Naive thymus-derived CD4-positive, alpha-beta T cell (primary cell): ENCODE data around the gene GABBR1. TPM values are rescaled to one million over a fixed set of nuclear protein-coding genes. Genes with fewer than 3 reads are reported as not detected.

ENCODE experiments used
- ATAC-seq: fragments of 150-1000 bp; cut with Tn5 transposase; 2 replicates; pipeline ENCODE4 v1.10.0; 2021; ENCODE audit warnings: mild to moderate bottlenecking, moderate library complexity
- CTCF ChIA-PET: fragments of 350-600 bp; sonication (Branson Sonifier 250); formaldehyde crosslinking; loops from one replicate; lab custom pipeline; 2021; ENCODE audit warnings: antibody characterized with exemption; lab: Charles Lee
- POLR2A ChIA-PET: fragments of 350-600 bp; sonication (Branson Sonifier 250); formaldehyde crosslinking; loops from one replicate; lab custom pipeline; 2021; ENCODE audit warnings: antibody characterized with exemption, inconsistent platforms; lab: Charles Lee
- DNase-seq, 9 donors: peaks; one replicate each; pipeline versions ENCODE4 v3.0.0 to v3.0.0-alpha.2; 2020 to 2022; ENCODE audit warnings: mixed read lengths in 1 of 9
- H3K27ac ChIP-seq: one replicate; pipeline ENCODE4 v1.7.0; 2013; ENCODE audit warnings: mild to moderate bottlenecking, low read depth, low read length, moderate library complexity
- H3K27me3 ChIP-seq, 2 donors: one replicate each; pipeline ENCODE4 v1.7.0; 2013; ENCODE audit warnings: low read length in 2 of 2, mild to moderate bottlenecking in 2 of 2, moderate library complexity in 2 of 2; ENCODE audit not compliant: control insufficient read depth in 2 of 2, insufficient read depth in 2 of 2
- H3K36me3 ChIP-seq, 3 experiments: 1 replicate in 2 of 3; 2 replicates in 1 of 3; pipeline ENCODE4 v1.7.0; 2013; ENCODE audit warnings: low read length in 3 of 3, mild to moderate bottlenecking in 3 of 3, moderate library complexity in 1 of 3; ENCODE audit not compliant: insufficient read depth in 3 of 3, control insufficient read depth in 2 of 3
- H3K4me1 ChIP-seq, 2 donors: one replicate each; pipeline ENCODE4 v1.7.0; 2013; ENCODE audit warnings: low read length in 2 of 2, mild to moderate bottlenecking in 2 of 2, moderate library complexity in 1 of 2; ENCODE audit not compliant: control insufficient read depth in 2 of 2, insufficient read depth in 2 of 2
- H3K4me3 ChIP-seq: 2 replicates; pipeline ENCODE4 v1.7.0; 2013; ENCODE audit warnings: mild to moderate bottlenecking, low read length
- H3K9me3 ChIP-seq, 3 experiments: 1 replicate in 2 of 3; 2 replicates in 1 of 3; pipeline ENCODE4 v1.7.0; 2013; ENCODE audit warnings: low read length in 3 of 3; ENCODE audit not compliant: control insufficient read depth in 2 of 3
- H3K27ac Mint-ChIP-seq, 9 donors: one replicate each; pipeline ENCODE4 v1.8.0; 2020 to 2022; ENCODE audit warnings: mixed read lengths in 9 of 9, mild to moderate bottlenecking in 8 of 9, moderate library complexity in 5 of 9, inconsistent platforms in 2 of 9
- H3K27me3 Mint-ChIP-seq, 5 donors: one replicate each; pipeline ENCODE4 v1.8.0; 2021 to 2022; ENCODE audit warnings: mixed read lengths in 5 of 5, mild to moderate bottlenecking in 1 of 5
- H3K36me3 Mint-ChIP-seq, 5 donors: one replicate each; pipeline ENCODE4 v1.8.0; 2020 to 2022; ENCODE audit warnings: mixed read lengths in 5 of 5, mild to moderate bottlenecking in 3 of 5, inconsistent platforms in 1 of 5
- H3K4me1 Mint-ChIP-seq, 7 donors: one replicate each; pipeline ENCODE4 v1.8.0; 2020 to 2022; ENCODE audit warnings: mixed read lengths in 7 of 7, mild to moderate bottlenecking in 3 of 7, inconsistent platforms in 1 of 7
- H3K4me3 Mint-ChIP-seq, 10 donors: one replicate each; pipeline ENCODE4 v1.8.0; 2020 to 2022; ENCODE audit warnings: mild to moderate bottlenecking in 10 of 10, mixed read lengths in 10 of 10, moderate library complexity in 6 of 10, inconsistent platforms in 2 of 10
- H3K9me3 Mint-ChIP-seq, 11 donors: one replicate each; pipeline ENCODE4 v1.8.0; 2020 to 2022; ENCODE audit warnings: mixed read lengths in 11 of 11, mild to moderate bottlenecking in 4 of 11, inconsistent platforms in 1 of 11, moderate library complexity in 1 of 11
- intact Hi-C, 2 donors: fragments of 100-400 bp; cut with micrococcal nuclease; formaldehyde crosslinking; loops; one replicate each; pipeline ENCODE4 v1.15.1; 2023
- polyA plus RNA-seq, 2 donors: library from polyadenylated mRNA; unstranded; fragments of 300-500 nt; fragmentation: Illumina TruSeq; gene quantifications; one replicate each; pipeline ENCODE4 v1.2.3, GENCODE V29; 2021
- total RNA-seq, 6 experiments: library from RNA in 5 of 6; stranded (reverse) in 5 of 6; gene quantifications; 1 replicate in 5 of 6; 2 replicates in 1 of 6; pipeline ENCODE4 v1.2.3 and lab custom pipeline; 2021 to 2026

GABBR1 gene
- total and polyA plus RNA-seq, 7 experiments from 2014 or later = 1.2 to 115 (median 59.9) TPM

GRCh38 chr6:29631860-29632731 is 887 bp downstream of the GABBR1 start:
- H3K4me3 ChIP-seq = peak overlapping the region; percentile 51
- H3K4me3 Mint-ChIP-seq = peak overlapping the region; percentile 77 to 98 (median 91)
- H3K27me3 Mint-ChIP-seq = peaks cover 0 to 62% (median 0%) of the 10 kb centered on the region in 5 donors
- ChIA-PET POLR2A (interaction anchor here (0.6 to 2.6 kb wide), 5 partner anchors 10 to 1491 kb away, joined by 3 to 28 read pairs (median 6); no protein-coding TSS in a partner anchor), CTCF (interaction anchor here (1.5 to 3.6 kb wide), 5 partner anchors 10 to 21 kb away, joined by 9 to 16 read pairs (median 11); no protein-coding TSS in a partner anchor)
- peak overlapping the region; percentile 77 for H3K27ac ChIP-seq
- H3K9me3 ChIP-seq = no peaks in the 10 kb centered on the region
- H3K27ac Mint-ChIP-seq = peak overlapping the region; percentile 7 to 88 (median 77)
- no peaks in the 10 kb centered on the region for H3K27me3 ChIP-seq
- H3K36me3 Mint-ChIP-seq = peaks cover 0 to 14% (median 0%) of the 10 kb centered on the region in 5 donors
- H3K4me1 Mint-ChIP-seq = peaks cover 39 to 59% (median 55%) of the 10 kb centered on the region in 7 donors
- DNase-seq (peak; percentile 40 to 74 (median 59)), ATAC-seq (peak; percentile 69)
- H3K36me3 ChIP-seq = peaks cover 0 to 12% (median 0%) of the 10 kb centered on the region in 3 experiments
- peaks cover 27 to 29% of the 10 kb centered on the region in 2 donors for H3K4me1 ChIP-seq
- peaks cover 0 to 6% (median 0%) of the 10 kb centered on the region in 11 donors for H3K9me3 Mint-ChIP-seq
- intact Hi-C loops = loop anchor here in 1 of 2 donors (5.0 kb wide), 1 partner anchor 120 kb away; no protein-coding TSS in a partner anchor

- peaks cover 0 to 14% (median 0%) of the 10 kb centered on the region in 5 donors for H3K36me3 Mint-ChIP-seq
- H3K4me1 ChIP-seq = peaks cover 27 to 29% of the 10 kb centered on the region in 2 donors
- H3K9me3 Mint-ChIP-seq = peaks cover 0 to 6% (median 0%) of the 10 kb centered on the region in 11 donors
- peaks cover 0 to 63% (median 0%) of the 10 kb centered on the region in 5 donors for H3K27me3 Mint-ChIP-seq
- POLR2A ChIA-PET = interaction anchor here (0.6 to 2.6 kb wide), 6 partner anchors 11 to 1491 kb away, joined by 3 to 28 read pairs (median 4); no protein-coding TSS in a partner anchor
- no peak overlapping the region for H3K27ac ChIP-seq
- DNase-seq (no peak), ATAC-seq (no peak)
- H3K36me3 ChIP-seq = peaks cover 0 to 12% (median 0%) of the 10 kb centered on the region in 3 experiments
- no peaks in the 10 kb centered on the region for H3K9me3 ChIP-seq
- no peaks in the 10 kb centered on the region for H3K27me3 ChIP-seq
- H3K27ac Mint-ChIP-seq = peak overlapping the region in 8 of 9 donors; percentile 51 to 88 (median 78)
- CTCF ChIA-PET = interaction anchor here (2.4 to 2.8 kb wide), 3 partner anchors 11 to 22 kb away, joined by 11 to 13 read pairs (median 11); no protein-coding TSS in a partner anchor
- H3K4me3 ChIP-seq = peak overlapping the region; percentile 51
- peaks cover 45 to 64% (median 60%) of the 10 kb centered on the region in 7 donors for H3K4me1 Mint-ChIP-seq
- intact Hi-C loops = loop anchor here in 1 of 2 donors (5.0 kb wide), 1 partner anchor 121 kb away; no protein-coding TSS in a partner anchor
- H3K4me3 Mint-ChIP-seq = peak overlapping the region; percentile 77 to 98 (median 91)
Measured at GRCh38 chr6:29631209-29631810, 1.7 kb downstream of the GABBR1 start.

- Mint-ChIP-seq H3K4me1 (peaks cover 47 to 64% (median 59%) of the 10 kb centered on the region in 7 donors), H3K9me3 (peaks cover 0 to 6% (median 0%) of the 10 kb centered on the region in 11 donors), H3K27ac (peak overlapping the region in 1 of 9 donors; percentile 51), H3K36me3 (peaks cover 0 to 14% (median 0%) of the 10 kb centered on the region in 5 donors), H3K27me3 (peaks cover 0 to 66% (median 0%) of the 10 kb centered on the region in 5 donors), H3K4me3 (peak overlapping the region in 6 of 10 donors; percentile 5 to 98 (median 83))
- ChIA-PET CTCF (interaction anchor here (0.9 to 2.8 kb wide), 4 partner anchors 12 to 24 kb away, joined by 3 to 13 read pairs (median 11); no protein-coding TSS in a partner anchor), POLR2A (interaction anchor here (0.7 to 4.9 kb wide), 3 partner anchors 20 to 24 kb away, joined by 3 to 20 read pairs (median 4); no protein-coding TSS in a partner anchor)
- ATAC-seq = no peak
- no peaks in the 10 kb centered on the region for H3K9me3 ChIP-seq
- peaks cover 0 to 12% (median 0%) of the 10 kb centered on the region in 3 experiments for H3K36me3 ChIP-seq
- H3K4me3 ChIP-seq = no peak overlapping the region
- no peaks in the 10 kb centered on the region for H3K27me3 ChIP-seq
- no peak for DNase-seq
- intact Hi-C loops = loop anchor here in 1 of 2 donors (5.0 kb wide), 1 partner anchor 122 kb away; no protein-coding TSS in a partner anchor
- peaks cover 27 to 29% of the 10 kb centered on the region in 2 donors for H3K4me1 ChIP-seq
- no peak overlapping the region for H3K27ac ChIP-seq
Measured at GRCh38 chr6:29630315-29630714, 2.7 kb downstream of the GABBR1 start.

DNA sequence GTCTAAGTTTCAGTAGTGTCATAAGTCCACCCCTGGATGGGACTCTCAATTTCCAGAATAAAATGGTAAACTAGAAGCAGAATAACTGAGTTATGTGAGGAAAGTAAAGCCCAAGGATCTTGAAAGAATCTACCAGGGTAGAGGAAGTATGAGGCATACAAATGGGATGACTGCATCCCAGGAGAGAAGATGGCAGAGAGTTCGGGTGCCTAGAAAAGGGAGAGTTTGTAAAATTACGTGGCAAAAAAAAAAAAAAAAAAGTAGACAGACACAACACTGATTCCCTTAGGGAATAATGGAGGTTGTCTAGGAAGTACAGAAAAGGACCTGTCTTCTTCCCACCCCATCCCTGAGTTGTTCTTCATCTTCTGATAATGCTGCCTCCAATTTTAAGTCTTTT is 3.4 kb downstream of the GABBR1 start:
- Histone ChIP-seq H3K27me3 (no peaks in the 10 kb centered on the region), H3K36me3 (peaks cover 0 to 12% (median 0%) of the 10 kb centered on the region in 3 experiments), H3K4me3 (no peak overlapping the region), H3K9me3 (no peaks in the 10 kb centered on the region), H3K27ac (no peak overlapping the region), H3K4me1 (peaks cover 27 to 29% of the 10 kb centered on the region in 2 donors)
- no peak for DNase-seq
- Mint-ChIP-seq H3K27me3 (peaks cover 0 to 65% (median 0%) of the 10 kb centered on the region in 5 donors), H3K27ac (peak overlapping the region in 1 of 9 donors; percentile 78), H3K4me1 (peaks cover 46 to 62% (median 59%) of the 10 kb centered on the region in 7 donors), H3K9me3 (peaks cover 0 to 6% (median 0%) of the 10 kb centered on the region in 11 donors), H3K4me3 (peak overlapping the region; percentile 88 to 96 (median 92)), H3K36me3 (peaks cover 0 to 14% (median 0%) of the 10 kb centered on the region in 5 donors)
- no peak for ATAC-seq
- intact Hi-C loops = loop anchor here in 1 of 2 donors (1.0 kb wide), 1 partner anchor 21 kb away; no protein-coding TSS in a partner anchor
- ChIA-PET POLR2A (interaction anchor here (1.0 to 4.9 kb wide), 3 partner anchors 18 to 24 kb away, joined by 3 to 20 read pairs (median 4); no protein-coding TSS in a partner anchor), CTCF (interaction anchor here (0.9 to 6.4 kb wide), 6 partner anchors 12 to 25 kb away, joined by 3 to 25 read pairs (median 11); no protein-coding TSS in a partner anchor)

DNA sequence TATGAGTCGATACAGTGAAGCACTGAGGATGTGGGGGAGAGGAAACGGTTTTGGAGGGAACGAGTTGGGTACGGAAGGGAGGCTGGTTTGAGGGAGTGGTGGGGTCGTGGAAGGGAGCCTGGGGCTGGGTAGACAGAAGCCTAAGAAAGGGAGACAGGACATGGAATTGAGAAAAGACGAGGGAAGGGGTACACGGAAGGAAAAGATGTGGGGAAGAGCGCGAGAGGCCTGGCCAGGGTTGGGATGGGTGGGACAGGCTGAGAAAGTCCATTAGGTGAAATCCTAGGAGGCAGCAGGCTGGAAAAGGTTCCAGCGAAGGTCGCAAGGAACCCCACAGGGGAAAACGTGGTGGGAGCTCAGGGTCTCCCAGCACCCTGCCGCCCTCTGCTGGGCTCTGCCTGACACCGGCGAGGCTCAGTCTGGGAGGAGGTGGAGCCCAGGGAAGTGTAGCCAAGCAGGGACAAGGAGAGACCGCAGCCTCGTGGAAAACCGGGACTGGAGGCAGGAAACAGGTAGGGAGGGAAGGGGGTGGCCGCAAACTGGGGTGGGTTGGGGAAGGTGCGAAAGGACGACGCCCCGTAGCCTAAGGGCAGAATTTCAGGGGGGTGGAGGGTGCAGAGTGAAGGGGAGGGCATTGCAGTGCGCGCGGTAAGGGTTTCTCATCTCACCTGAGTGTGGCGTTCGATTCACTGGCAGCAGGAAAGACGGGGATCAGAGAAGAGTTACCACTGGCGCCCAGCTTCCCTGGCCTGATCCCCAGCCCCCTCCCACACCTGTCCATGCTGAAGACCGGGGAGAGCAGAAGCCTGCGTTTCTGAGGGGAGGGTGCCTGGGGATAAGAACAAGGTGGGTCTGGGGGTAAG is 4.3 kb downstream of the GABBR1 start:
- DNase-seq (peak in 7 of 9 donors; percentile 33 to 63 (median 41)), ATAC-seq (peak; percentile 58)
- Histone ChIP-seq H3K27ac (peak overlapping the region; percentile 53), H3K9me3 (no peaks in the 10 kb centered on the region), H3K4me3 (peak overlapping the region; percentile 83), H3K4me1 (peaks cover 24 to 26% of the 10 kb centered on the region in 2 donors), H3K27me3 (no peaks in the 10 kb centered on the region), H3K36me3 (peaks cover 0 to 12% (median 0%) of the 10 kb centered on the region in 3 experiments)
- Mint-ChIP-seq H3K36me3 (peaks cover 0 to 14% (median 0%) of the 10 kb centered on the region in 5 donors), H3K27me3 (peaks cover 0 to 60% (median 0%) of the 10 kb centered on the region in 5 donors), H3K9me3 (peaks cover 0 to 3% (median 0%) of the 10 kb centered on the region in 11 donors), H3K4me3 (peak overlapping the region; percentile 88 to 96 (median 92)), H3K4me1 (peaks cover 39 to 58% (median 50%) of the 10 kb centered on the region in 7 donors), H3K27ac (peak overlapping the region in 8 of 9 donors; percentile 13 to 88 (median 69))
- ChIA-PET CTCF (interaction anchor here (0.6 to 6.4 kb wide), 5 partner anchors 13 to 37 kb away, joined by 3 to 25 read pairs (median 6); no protein-coding TSS in a partner anchor), POLR2A (interaction anchor here (1.0 to 4.9 kb wide), 2 partner anchors 19 to 21 kb away, joined by 3 to 20 read pairs; no protein-coding TSS in a partner anchor)
- intact Hi-C loops = loop anchor here in 1 of 2 donors (1.0 kb wide), 3 partner anchors 13 to 25 kb away; no protein-coding TSS in a partner anchor
